Neural progenitor cell (in vitro differentiated cells): ENCODE data around the gene SHISAL2A. TPM values are rescaled to one million over a fixed set of nuclear protein-coding genes. Genes with fewer than 3 reads are reported as not detected.

Experiments
- DNase-seq: peaks from one replicate; pipeline ENCODE4 v3.0.0-alpha.2; 2016; ENCODE audit warnings: low spot score
- H2AFZ ChIP-seq: fragments of 200-600 bp; sonication (generic); replicated peaks from 2 replicates; pipeline ENCODE4 v1.6.1; 2016; ENCODE audit warnings: antibody characterized with exemption
- H3F3A ChIP-seq: fragments of 200-600 bp; sonication (generic); 2 replicates; pipeline ENCODE4 v1.6.1; 2016; ENCODE audit warnings: antibody characterized with exemption, low read depth
- H3K27ac ChIP-seq: fragments of 200-600 bp; sonication (generic); 2 replicates; pipeline ENCODE4 v1.5.1; 2016; ENCODE audit warnings: mild to moderate bottlenecking
- H3K27me3 ChIP-seq: fragments of 200-600 bp; sonication (generic); 2 replicates; pipeline ENCODE4 v1.6.1; 2016; ENCODE audit warnings: mild to moderate bottlenecking, moderate library complexity
- H3K36me3 ChIP-seq: fragments of 200-600 bp; sonication (generic); 2 replicates; pipeline ENCODE4 v1.5.1; 2016
- H3K4me1 ChIP-seq: fragments of 200-600 bp; sonication (generic); 2 replicates; pipeline ENCODE4 v1.6.1; 2016; ENCODE audit warnings: mixed run types
- H3K4me2 ChIP-seq: fragments of 200-600 bp; sonication (generic); 2 replicates; pipeline ENCODE4 v1.6.1; 2016
- H3K4me3 ChIP-seq: fragments of 200-600 bp; sonication (generic); 2 replicates; pipeline ENCODE4 v1.5.1; 2016
- H3K79me2 ChIP-seq: fragments of 200-600 bp; sonication (generic); 2 replicates; pipeline ENCODE4 v1.6.1; 2016; ENCODE audit warnings: low read depth
- H3K9ac ChIP-seq: fragments of 200-600 bp; sonication (generic); 2 replicates; pipeline ENCODE4 v1.6.1; 2016
- H3K9me3 ChIP-seq: fragments of 200-600 bp; sonication (generic); 2 replicates; pipeline ENCODE4 v1.5.1; 2016; ENCODE audit warnings: low read depth
- H4K20me1 ChIP-seq: fragments of 200-600 bp; sonication (generic); 2 replicates; pipeline ENCODE4 v1.6.1; 2016; ENCODE audit warnings: low read depth
- H3K27ac Mint-ChIP-seq: 3 replicates; pipeline ENCODE4 v1.8.0; 2021; ENCODE audit warnings: mixed read lengths
- H3K27me3 Mint-ChIP-seq: 2 replicates; pipeline ENCODE4 v1.8.0; 2022; ENCODE audit warnings: low read depth, mild to moderate bottlenecking, inconsistent platforms, moderate library complexity, mixed read lengths; ENCODE audit not compliant: insufficient read depth
- H3K36me3 Mint-ChIP-seq: 3 replicates; pipeline ENCODE4 v1.8.0; 2021; ENCODE audit warnings: mixed read lengths
- H3K4me1 Mint-ChIP-seq: 3 replicates; pipeline ENCODE4 v1.8.0; 2021; ENCODE audit warnings: mixed read lengths
- H3K4me3 Mint-ChIP-seq: 3 replicates; pipeline ENCODE4 v1.8.0; 2021; ENCODE audit warnings: mild to moderate bottlenecking, moderate library complexity, mixed read lengths
- H3K9me3 Mint-ChIP-seq: 3 replicates; pipeline ENCODE4 v1.8.0; 2020; ENCODE audit warnings: mixed read lengths
- EZH2 ChIP-seq: fragments of 200-600 bp; sonication (generic); IDR thresholded peaks from 2 replicates; pipeline ENCODE4 v1.6.1; 2017; ENCODE audit warnings: antibody characterized with exemption, mild to moderate bottlenecking, moderate library complexity
- EZH2phosphoT487 ChIP-seq: fragments of 200-600 bp; sonication (generic); IDR thresholded peaks from 2 replicates; pipeline ENCODE4 v1.6.1; 2017; ENCODE audit warnings: antibody characterized with exemption
- total RNA-seq: library from RNA; depleted of rRNA; stranded (reverse); fragments of >200 nt; gene quantifications from 2 replicates; pipeline ENCODE4 v1.2.3, GENCODE V29; 2015; ENCODE audit warnings: low replicate concordance
- TF ChIP-seq, protein P1 (sequence below): fragments of 200-600 bp; sonication (generic); IDR thresholded peaks from 2 replicates; pipeline ENCODE4 v1.5.1; 2017; ENCODE audit warnings: antibody characterized with exemption, mild to moderate bottlenecking

SHISAL2A gene
- total RNA-seq, 1 donor from 2014 or later, result 0.11 TPM

DNA sequence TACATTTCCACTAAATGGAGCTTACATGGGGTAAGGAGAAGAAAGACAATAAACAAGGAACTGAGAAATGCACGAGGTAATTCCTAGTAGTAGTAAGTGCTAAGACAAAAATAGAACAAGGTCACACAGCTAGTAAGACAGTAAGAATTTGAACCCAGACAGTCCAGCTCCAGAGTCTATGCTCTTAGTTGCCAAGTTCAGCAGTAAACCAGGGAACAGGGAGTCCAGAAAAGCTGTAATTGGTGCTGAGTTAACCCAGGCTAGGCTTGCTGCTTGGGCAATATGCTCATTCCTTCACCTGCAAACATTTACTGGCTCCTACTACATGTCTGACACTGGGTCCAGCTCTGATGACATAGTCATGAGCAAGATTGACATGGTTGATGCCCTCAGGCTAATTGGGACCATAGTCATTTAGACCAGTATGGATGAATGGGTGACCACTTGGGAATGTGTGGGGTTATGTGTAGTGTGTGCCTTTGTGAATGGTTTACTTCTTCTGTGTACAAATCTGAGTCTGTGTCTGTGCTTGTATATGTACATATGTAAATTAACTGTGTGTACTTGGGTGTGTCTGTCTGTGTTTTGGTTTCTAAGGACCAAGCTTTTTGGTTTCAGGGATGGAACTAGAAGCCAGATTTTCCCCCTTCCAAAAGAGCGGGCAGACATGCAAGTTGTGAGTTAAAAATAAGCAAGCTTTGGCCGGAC is 28.8 kb upstream of the SHISAL2A start:
- Histone ChIP-seq H2AFZ (no peak overlapping the region), H3K27ac (no peak overlapping the region), H3K4me1 (peaks cover 12% of the 10 kb centered on the region), H3K36me3 (no peaks in the 10 kb centered on the region), H3K4me2 (no peak overlapping the region), H4K20me1 (no peaks in the 10 kb centered on the region), H3K9me3 (no peaks in the 10 kb centered on the region), H3K27me3 (peaks cover 48% of the 10 kb centered on the region), H3K79me2 (no peaks in the 10 kb centered on the region), H3K9ac (no peak overlapping the region), H3F3A (peaks cover 12% of the 10 kb centered on the region), H3K4me3 (no peak overlapping the region)
- TF ChIP-seq EZH2 (no peak), EZH2phosphoT487 (no peak)
- TF ChIP-seq, protein P1, sequence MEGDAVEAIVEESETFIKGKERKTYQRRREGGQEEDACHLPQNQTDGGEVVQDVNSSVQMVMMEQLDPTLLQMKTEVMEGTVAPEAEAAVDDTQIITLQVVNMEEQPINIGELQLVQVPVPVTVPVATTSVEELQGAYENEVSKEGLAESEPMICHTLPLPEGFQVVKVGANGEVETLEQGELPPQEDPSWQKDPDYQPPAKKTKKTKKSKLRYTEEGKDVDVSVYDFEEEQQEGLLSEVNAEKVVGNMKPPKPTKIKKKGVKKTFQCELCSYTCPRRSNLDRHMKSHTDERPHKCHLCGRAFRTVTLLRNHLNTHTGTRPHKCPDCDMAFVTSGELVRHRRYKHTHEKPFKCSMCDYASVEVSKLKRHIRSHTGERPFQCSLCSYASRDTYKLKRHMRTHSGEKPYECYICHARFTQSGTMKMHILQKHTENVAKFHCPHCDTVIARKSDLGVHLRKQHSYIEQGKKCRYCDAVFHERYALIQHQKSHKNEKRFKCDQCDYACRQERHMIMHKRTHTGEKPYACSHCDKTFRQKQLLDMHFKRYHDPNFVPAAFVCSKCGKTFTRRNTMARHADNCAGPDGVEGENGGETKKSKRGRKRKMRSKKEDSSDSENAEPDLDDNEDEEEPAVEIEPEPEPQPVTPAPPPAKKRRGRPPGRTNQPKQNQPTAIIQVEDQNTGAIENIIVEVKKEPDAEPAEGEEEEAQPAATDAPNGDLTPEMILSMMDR, result no peak
- H3K4me1 Mint-ChIP-seq, result peaks cover 19% of the 10 kb centered on the region
- no peaks in the 10 kb centered on the region for H3K9me3 Mint-ChIP-seq
- no peak overlapping the region for H3K4me3 Mint-ChIP-seq
- peaks cover 12% of the 10 kb centered on the region for H3K36me3 Mint-ChIP-seq
- H3K27me3 Mint-ChIP-seq, result peaks cover 16% of the 10 kb centered on the region
- no peak overlapping the region for H3K27ac Mint-ChIP-seq
- no peak for DNase-seq

DNA sequence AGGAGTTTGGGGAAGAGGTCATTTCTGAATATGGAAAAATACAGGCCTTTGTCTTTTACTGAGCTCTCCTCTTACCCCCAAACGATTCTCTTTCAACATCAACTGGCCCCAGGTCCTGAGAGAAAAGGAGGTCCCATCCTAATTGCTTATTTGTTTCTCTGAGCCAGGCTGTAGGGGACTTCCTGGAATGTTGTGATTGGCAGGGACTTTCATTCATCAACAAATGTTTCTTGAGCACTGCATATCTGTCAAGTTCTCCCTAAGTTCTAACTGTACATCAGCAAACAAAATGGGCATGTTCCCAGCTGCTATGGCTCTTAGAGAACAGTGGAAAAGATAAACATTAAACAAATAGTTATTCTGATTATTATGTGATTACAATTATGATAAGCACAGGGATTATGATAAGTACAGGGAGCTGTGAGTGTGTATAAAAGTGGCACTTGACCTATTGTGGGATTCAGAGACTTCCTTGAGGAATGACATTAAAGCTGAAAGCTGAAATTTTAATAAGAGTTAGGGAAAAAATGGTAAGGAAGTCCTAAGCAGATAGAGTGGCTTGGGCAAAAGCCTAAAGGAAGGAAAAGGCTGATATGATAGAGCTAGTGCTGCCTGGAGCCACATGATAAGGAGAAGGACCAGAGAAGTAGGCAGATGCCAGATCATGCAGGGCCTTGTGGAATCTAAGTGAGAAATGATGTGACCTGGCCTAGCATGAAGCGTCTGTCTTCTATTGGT is 19.2 kb upstream of the SHISAL2A start:
- H3K36me3 ChIP-seq, result no peaks in the 10 kb centered on the region
- no peaks in the 10 kb centered on the region for H3K9me3 ChIP-seq
- H3K4me1 ChIP-seq, result no peaks in the 10 kb centered on the region
- no peaks in the 10 kb centered on the region for H3F3A ChIP-seq
- H3K27ac ChIP-seq, result no peak overlapping the region
- H3K27me3 ChIP-seq, result no peaks in the 10 kb centered on the region
- no peak overlapping the region for H3K4me2 ChIP-seq
- H3K9me3 Mint-ChIP-seq, result no peaks in the 10 kb centered on the region
- H3K79me2 ChIP-seq, result no peaks in the 10 kb centered on the region
- no peak overlapping the region for H3K9ac ChIP-seq
- no peak overlapping the region for H2AFZ ChIP-seq
- H4K20me1 ChIP-seq, result no peaks in the 10 kb centered on the region
- peaks cover 5% of the 10 kb centered on the region for H3K27me3 Mint-ChIP-seq
- H3K4me3 ChIP-seq, result no peak overlapping the region
- DNase-seq, result no peak
- no peak overlapping the region for H3K4me3 Mint-ChIP-seq
- H3K36me3 Mint-ChIP-seq, result no peaks in the 10 kb centered on the region
- H3K27ac Mint-ChIP-seq, result peak overlapping the region; percentile 93
- peaks cover 5% of the 10 kb centered on the region for H3K4me1 Mint-ChIP-seq
- TF ChIP-seq EZH2 (no peak), EZH2phosphoT487 (no peak)

DNA sequence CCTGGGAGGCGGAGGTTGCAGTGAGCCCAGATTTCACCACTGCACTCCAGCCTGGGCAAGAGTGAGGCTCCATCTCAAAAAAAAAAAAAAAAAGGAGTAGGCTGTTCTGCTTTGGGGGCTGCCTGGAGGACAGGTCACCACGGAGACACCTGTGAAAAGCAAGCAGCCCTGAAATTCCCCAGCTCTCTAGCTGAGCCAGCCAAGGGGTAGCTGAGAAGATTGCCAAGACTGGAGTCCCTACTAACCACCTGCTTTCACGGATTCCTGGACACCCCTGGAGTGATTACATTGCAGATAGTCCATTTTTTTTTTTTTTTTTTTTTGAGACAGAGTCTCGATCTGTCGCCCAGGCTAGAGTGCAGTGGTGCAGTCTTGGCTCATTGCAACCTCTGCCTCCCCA is 18.3 kb upstream of the SHISAL2A start:
- Histone ChIP-seq H3K9me3 (no peaks in the 10 kb centered on the region), H3K4me3 (no peak overlapping the region), H2AFZ (no peak overlapping the region), H3K9ac (no peak overlapping the region), H3K36me3 (no peaks in the 10 kb centered on the region), H3F3A (no peaks in the 10 kb centered on the region), H3K27me3 (no peaks in the 10 kb centered on the region), H3K79me2 (no peaks in the 10 kb centered on the region), H3K4me1 (no peaks in the 10 kb centered on the region), H3K4me2 (no peak overlapping the region), H3K27ac (no peak overlapping the region), H4K20me1 (no peaks in the 10 kb centered on the region)
- Mint-ChIP-seq H3K4me3 (no peak overlapping the region), H3K27ac (no peak overlapping the region), H3K4me1 (peaks cover 5% of the 10 kb centered on the region), H3K36me3 (no peaks in the 10 kb centered on the region), H3K27me3 (peaks cover 5% of the 10 kb centered on the region), H3K9me3 (no peaks in the 10 kb centered on the region)
- DNase-seq, result no peak
- TF ChIP-seq EZH2, result no peak
- TF ChIP-seq, protein P1, result no peak
- no peak for TF ChIP-seq EZH2phosphoT487
